Activated CD8-positive, alpha-beta memory T cell treated with anti-CD3 and anti-CD28 coated beads, Interleukin-2, amount 50 U/mL, for 24 hours (primary cell): ENCODE data around the gene ATXN8OS.
"Not testable (repeated sequence)": the region's sequence is repeated elsewhere in the genome, so short reads cannot be mapped to it uniquely, and the experiment has no call there.

ENCODE experiments used
- DNase-seq: peaks from one replicate; pipeline ENCODE4 v3.0.0-alpha.2; 2020; ENCODE audit errors: extremely low read depth

Gene ATXN8OS

DNA sequence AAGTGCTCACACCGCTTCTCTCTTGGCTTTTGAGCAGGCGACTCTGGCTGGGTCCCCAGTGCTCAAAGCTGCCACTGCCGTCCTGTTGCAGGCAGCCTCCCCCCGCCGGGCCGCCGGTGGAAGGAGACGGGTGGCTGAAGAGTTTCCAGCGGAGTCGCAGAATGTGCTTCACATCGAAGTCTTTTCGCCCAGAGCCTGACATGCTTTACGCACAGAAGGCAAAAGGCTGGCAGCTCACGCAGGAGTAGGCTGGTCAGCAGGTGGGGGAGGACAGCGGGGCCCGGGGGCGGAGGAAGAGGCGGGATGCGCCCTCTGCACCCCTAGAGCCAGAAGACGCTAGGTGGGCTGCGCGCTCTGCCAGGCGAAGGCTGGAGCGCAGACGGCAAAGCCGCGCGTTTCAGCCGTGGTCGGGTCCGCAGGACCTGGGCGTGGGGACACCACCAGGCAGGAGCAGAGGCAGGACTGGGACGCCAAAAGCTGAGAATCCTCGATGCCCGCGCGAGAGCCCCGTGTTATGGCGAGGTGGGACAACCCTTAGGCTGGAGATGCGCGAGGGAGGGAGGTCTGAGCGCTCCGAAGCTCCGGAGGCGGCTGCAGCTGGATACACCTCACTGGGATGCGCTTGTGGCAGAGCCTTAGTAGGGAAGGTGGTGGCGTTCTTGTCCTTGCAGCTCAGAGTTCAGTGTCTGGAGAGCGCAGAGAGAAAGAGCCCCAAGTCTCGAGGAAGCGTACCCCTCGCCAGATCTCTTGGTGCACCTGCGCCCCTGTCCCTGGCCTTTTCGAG is at the start of gene ATXN8OS:
Gene ATXN8OS (plus strand): TSS at position 329 of the 784 bp plus-strand sequence.
- no peak for DNase-seq

DNA sequence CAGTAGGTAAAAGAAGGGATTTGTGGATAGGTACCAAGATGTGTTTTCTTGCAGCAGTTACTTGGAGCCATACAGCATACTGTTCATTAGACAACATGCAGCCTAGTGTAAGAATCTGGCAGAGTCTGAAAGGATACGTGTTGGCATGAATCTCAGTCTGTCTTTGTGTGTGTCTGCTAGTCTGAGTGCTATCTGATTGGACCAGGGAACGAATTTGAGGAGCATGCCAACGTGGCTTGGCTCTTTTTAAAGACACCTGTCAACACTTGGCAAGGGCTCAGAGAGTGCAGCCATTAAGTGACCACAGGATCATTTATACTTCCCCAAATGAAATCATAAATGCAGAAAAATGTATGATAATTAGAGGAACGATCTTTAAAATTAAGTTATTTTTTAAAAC is 27.6 kb upstream of the ATXN8OS start:
- no peak for DNase-seq

DNA sequence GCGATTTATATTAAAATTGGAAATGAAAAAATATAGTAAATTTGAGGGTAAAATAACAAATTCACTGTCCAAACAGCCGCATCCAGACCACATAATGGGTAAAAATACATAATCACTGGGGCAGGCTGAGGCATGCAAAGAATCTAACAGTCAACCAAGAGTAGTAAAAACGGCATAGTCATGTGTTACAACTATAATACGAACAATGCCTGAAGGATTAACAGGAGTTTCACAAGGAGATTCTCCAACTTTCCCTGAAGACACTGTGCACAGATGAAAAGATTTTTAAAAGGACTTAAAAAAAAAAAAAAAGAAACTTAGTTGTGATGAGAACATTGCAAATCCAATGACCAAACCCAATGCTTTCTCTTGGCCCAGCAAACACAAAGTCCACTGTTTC is 20.4 kb upstream of the ATXN8OS start:
- no peak for DNase-seq

DNA sequence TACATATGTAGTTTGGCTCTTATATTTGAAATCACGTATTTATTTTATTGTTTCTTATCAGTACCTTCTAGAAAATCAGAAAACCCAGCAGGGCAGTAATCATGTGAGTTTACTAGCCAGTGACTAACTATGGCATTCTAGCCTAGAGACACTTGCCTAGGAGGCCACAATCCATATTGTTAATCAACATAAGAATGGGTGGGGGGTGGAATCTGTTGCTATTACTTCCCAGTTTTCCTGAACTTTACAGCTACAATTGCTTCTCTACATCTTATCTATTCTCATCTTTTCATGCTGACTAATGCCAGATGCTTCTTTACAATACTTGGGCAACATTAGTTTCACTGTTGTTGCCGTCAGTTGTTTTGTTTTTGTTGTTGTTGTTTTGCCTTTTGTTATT is 18.7 kb upstream of the ATXN8OS start:
- DNase-seq: no peak

DNA sequence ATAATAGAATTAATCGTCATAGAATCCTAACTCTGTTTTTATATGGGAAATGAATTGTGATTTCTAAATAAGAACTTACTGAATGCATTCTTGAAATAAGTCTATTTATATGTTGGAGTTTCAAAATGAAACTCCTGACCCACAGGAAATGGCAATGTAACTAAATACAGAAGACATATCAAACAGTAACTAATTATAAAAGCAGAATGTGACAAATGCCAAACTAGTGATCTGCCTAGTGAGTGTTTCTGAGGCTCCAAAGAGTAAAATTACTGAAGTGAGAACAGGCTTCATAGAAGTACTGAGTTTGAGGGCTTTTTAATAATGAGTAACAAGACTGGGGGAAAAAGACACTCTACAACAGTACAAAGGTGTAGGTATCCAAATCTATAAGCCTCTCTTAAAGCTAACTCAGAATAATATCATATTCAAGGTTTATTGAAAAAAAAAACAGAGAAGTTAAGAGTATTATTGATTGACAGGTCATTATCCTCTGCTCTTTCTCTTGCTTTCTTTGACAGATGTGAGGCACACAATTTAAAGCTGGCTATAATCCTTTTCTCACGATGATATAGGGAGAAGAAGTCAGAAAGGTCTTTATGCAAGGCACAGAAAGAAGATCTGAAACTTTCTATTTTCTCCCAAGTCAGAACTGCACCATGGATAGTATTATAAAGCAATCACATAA is 17.4 kb upstream of the ATXN8OS start:
- DNase-seq: no peak

DNA sequence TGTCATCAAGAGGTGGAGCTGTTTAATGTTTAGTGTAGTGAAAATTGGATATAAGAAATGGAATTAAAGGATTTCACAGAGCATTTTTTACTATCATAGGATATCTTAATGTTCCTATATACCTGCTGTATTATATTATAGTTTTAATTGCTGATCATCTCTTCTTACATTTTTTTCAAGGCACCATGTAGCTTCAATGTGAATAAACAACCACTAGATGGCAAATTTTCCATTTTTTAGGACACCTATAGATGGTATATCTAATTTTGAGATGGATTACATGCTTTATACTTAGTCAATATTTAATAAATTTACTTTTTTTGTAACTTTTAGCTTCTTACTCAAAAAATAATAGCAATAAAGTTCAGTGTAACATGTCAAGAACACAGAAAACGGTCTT is 9.0 kb upstream of the ATXN8OS start:
- DNase-seq: no peak

DNA sequence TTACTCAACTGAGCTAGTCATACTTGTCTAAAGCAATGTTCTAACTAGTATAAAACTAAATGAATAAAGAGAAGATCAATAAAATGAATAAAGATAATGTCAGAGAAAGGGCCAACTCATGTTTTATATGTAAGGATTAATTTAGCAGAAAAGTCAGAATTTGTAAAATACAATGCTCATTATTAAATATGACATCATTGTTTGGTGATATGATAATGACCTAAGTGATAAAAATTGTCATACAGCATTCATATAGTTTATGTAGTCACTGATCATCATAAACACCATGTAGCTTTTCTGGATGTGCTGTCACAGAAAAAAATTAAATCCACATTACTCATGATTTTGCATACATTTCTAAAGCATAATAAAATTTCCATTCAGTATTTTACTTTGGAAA is 3.1 kb upstream of the ATXN8OS start:
- no peak for DNase-seq

DNA sequence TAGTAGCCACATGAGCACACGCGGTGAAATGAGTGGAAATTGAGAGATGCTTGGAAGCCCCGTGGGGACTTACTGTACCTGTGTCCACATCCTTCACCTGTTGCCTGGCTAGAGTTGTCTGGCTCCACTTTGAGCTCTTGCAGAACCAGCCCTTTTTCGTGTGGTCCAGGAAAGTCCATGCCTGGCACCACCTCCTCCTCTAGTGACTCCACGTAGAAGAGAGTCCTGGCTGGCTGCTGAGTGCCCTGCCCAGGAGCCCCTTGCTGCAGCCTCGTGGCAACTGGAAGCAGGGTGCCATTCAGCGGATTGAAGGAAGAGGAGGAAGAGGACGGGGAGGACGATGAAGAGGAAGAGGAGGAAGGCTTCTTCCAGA is 515 bp upstream of the ATXN8OS start:
- DNase-seq: no peak

DNA sequence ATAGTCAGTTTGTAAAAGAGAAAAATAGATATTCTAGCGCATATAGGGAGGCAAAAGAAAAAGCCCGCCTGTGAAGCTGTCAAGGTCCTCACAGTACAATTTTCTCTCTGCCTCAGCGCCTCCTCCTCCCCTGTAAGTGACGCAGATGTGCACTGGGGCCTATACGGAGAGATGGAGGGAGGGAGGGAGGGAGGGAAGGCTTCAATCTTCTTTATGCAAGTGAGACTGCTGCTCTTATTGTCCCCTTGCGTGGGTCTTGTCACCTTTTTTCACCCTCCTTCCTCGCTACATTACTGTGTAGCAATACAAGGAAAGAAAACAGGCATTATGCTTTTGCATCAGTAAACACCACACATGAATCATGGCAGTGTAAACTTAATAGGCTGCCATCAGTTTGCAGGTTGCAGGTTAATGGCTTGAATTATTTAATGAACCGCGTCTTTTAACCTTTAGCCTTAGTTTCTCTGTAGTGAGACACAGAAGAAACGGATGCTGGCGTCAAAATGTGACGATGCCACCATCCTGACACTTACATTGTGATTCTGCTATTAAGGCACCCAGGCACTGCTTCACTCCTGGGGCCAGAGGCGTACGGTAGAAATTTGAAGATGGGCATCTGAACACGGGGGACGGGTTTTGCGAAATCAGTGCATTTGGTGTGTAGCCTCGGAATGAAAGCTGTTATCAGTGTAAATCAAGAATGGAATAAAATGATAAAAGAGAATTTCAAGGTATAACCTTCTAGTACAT is 905 bp downstream of the ATXN8OS start, which contains the start of gene KLHL1:
Gene KLHL1 (minus strand): TSS at position 97 of the 750 bp plus-strand sequence. CDS start 753 bp downstream, outside the sequence.
- DNase-seq: no peak

DNA sequence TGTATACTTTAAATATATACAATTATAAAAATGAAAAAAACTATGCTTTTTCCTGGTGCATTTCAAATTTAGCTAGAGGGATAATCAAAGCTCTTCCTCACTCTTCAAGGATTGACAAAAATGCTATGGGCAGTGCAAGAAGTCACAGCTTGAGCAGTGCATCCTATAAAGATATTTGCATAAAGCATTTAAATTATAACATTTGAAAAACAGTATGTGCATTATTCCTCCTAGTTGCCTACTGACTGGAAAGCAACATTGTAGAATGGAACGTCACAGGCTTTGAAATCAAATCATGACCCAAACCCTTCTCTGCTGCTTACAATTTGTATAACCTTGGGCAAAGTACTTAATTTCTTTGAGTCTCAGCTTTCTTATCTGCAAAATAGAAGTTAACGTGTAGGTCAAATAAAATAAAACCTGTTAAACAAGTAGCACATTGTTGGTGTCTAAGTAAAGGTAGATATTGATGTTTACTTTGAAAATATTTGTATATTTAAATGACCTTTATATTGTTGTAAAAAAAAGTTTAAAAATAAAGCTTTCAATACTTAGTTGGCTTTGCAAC is 9.8 kb downstream of the ATXN8OS start:
- no peak for DNase-seq

DNA sequence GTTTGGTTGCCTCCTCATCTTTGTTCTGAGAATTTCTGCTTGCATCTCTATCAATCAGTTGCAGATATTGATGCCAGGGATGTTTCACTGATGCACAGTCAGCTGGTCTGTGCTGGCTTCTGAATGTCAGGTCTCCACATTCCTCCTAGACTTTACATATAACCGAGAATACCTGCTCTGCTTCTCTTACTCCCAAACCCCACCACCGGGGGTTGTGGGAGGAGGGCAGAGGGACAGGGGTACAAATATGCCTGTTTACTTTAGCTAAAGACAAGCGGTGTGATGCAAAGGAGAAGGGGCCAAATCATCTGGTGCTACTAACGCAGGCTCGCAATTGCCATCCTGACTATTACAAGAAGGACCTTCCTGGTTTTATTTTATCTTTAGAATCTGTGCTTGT is 18.1 kb downstream of the ATXN8OS start:
- no peak for DNase-seq

DNA sequence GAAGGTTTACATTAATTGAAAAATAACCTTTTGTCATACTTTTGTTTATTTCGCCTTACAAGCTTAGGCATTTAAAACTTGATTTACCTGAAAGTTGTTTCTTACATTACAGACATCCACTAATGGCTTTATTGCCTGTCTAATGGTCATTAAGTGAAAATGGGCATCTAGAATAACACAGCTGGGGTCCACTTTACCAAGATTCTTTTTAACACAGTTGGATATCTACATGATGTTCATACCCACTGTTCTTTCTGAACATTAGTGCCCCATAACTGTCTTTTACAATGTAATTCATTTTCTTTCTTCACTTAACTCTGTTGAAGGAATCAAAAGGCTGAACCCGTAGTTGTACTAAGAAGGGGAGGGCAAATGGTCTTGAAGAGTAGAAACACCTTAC is 20.5 kb downstream of the ATXN8OS start:
- DNase-seq: no peak

DNA sequence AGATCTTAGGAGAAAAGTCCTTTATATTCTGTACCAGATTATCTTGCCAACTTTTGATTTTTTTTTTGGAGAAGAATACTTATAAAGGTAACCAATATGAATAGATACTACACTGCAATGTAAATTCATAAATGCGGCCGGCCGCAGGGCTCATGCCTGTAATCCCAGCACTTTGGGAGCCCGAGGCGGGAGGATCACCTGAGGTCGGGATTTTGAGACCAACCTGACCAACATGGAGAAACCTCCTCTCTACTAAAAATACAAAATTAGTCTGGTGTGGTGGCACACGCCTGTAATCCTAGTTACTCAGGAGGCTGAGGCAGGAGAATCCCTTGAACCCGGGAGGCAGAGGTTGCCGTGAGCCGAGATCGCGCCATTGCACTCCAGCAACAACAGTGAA is 35.0 kb downstream of the ATXN8OS start:
- DNase-seq: not testable (repeated sequence)

DNA sequence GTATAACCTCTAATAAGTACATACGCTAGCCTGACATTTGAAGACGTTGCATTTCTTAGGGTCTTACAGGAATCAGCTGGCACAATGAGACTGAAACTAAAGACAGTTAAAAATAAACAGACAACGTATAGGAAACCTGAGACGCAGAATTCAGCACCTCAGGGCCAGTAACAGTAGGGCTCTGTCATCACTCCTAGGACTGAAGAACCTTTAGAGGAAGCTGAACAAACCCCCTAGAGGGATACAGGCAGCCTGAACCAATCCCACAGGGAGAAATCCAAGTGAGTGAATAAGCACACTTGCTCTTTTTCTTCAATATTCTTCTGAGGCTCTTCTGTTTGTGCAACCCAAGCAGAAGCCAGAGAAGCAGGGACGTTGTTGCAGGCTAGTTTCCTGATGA is 54.5 kb downstream of the ATXN8OS start:
- DNase-seq: no peak

DNA sequence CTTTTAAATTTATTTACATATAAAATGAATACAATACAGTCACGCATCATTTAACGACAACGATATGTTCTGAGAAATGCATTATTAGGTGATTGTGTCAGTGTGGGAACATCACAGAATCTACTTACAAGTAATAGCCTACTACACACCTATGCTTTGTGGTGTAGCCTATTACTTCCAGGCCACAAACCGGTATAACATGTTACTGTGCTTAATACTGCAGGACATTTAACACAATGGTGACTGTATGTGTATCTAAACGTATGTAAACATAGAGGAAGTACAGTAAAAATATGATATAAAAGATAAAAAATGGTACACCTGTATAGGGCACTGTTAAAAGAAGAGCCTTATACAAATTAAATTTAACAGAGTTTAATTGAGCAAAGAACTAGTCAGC is 63.1 kb downstream of the ATXN8OS start:
- no peak for DNase-seq

DNA sequence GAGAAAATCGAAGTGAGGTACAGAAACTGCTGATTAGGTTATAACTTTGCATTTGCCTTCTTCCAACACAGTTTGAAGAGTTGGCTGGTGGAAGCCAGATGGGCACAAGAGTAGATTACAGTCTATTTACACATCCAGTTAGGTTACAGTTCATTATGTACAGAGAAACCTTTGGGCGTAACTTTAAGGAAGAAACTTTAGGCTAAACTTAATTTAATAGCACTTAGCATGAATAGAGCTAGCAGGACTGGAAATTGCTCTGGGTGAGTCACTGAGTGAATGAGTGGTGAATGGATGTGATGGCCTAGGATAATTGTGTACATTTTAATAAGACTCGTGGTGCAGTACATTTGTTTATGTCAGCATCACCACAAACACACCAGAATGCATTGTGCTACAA is 63.5 kb downstream of the ATXN8OS start:
- no peak for DNase-seq

DNA sequence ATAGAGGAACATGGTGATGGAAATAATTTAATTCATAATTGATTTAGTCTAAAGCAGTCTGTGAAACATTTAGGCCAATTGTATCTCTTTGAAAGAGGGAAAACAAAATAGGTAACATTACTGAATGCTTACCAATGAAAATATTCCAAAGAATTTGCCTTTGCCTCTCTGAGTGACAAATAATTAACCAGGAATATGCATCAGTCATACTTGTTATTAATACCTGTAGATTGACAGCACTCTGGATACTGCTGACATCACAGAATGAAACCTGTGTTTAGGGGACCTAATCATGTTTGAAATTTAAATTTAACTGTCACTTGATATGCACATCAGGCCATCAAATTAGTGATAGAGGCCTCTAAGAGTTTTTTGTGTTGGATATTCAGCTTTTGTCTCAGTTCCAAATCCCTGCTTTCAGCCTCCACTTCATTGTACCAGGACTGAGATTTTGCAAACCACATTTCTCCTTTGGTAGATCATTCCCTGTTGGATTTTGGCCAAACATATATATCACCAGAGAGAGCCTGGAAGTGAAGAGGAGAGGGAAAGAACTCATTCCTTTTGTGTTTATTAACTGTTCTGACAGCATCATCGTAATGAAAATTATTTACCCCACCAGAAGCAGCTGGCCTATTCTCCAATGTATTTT is 65.4 kb downstream of the ATXN8OS start:
- DNase-seq: no peak

DNA sequence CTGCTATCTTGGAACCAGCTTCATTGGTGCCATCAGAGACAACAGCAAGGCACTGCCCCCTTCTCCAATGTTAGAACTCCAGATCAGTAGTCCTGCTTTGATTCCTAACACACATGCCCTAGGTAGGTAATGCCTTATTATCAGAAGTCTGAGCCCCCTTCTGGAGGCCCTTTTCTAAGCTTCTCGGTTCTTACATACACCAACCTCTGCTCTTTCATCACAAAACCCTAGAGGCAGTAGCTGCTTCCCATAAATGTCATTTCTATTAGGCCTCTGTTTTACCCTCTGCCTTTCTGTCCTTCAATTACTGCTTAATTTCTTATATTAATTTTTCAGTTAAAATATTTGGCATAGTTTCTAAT is 66.0 kb downstream of the ATXN8OS start:
- DNase-seq: no peak

DNA sequence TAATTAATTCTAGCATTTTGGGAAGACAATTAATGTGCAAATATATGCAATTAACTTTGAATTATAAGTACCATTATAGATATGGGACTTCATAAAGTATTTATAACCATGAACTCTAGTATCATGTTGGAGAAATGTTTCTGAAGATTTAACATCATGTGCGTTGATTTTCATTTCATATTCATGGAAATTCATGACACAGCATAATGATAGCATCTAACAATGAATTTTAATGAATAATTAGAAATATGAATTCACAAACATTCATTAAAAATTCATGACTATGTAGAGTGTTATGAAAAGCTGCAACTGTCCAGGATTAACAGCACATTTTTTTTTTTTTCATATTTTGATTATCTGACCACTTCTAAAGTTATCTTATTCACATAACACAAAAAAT is 70.7 kb downstream of the ATXN8OS start:
- DNase-seq: no peak
